ENCODE data around the gene PCDHGA10.

PCDHGA10 gene

GRCh38 chr5:141399555-141400258, 13.1 kb upstream of the PCDHGA10 start:
- TF ChIP-seq TCF12 (IDR thresholded peaks at IDR 0.05; ENCODE audit: low read depth) (no peak), EGR1 (IDR thresholded peaks at IDR 0.05) (no peak), FOXM1 (IDR thresholded peaks at IDR 0.05; ENCODE audit: borderline replicate concordance, low read depth) (no peak), MAX (IDR thresholded peaks at IDR 0.05) (no peak), REST (IDR thresholded peaks at IDR 0.05; ENCODE audit: low read depth) (no peak), YY1 (IDR thresholded peaks at IDR 0.05; ENCODE audit: low read depth) (no peak), EP300 (IDR thresholded peaks at IDR 0.05; ENCODE audit: borderline replicate concordance) (no peak), NFIC (IDR thresholded peaks at IDR 0.05) (no peak), CEBPB (IDR thresholded peaks at IDR 0.05) (no peak), RAD21 (IDR thresholded peaks at IDR 0.05; ENCODE audit: low read depth) (no peak)

GRCh38 chr5:141402553-141403243, 10.1 kb upstream of the PCDHGA10 start, which contains the start of gene PCDHGA9:
TSS of gene PCDHGA9 (plus strand) at chr5:141402778. CDS start at chr5:141402953, 175 bp downstream.
- peak; percentile 50 for TF ChIP-seq RAD21 (IDR thresholded peaks at IDR 0.05; ENCODE audit: low read depth)
- TF ChIP-seq FOXM1 (IDR thresholded peaks at IDR 0.05; ENCODE audit: borderline replicate concordance, low read depth) = no peak
- no peak for TF ChIP-seq TCF12 (IDR thresholded peaks at IDR 0.05; ENCODE audit: low read depth)
- TF ChIP-seq YY1 (IDR thresholded peaks at IDR 0.05; ENCODE audit: low read depth) = no peak
- TF ChIP-seq ZBTB7A (IDR thresholded peaks at IDR 0.05; ENCODE audit: low read depth) = no peak

GRCh38 chr5:141403387-141403786, 9.4 kb upstream of the PCDHGA10 start:
- TF ChIP-seq CREB1 (IDR thresholded peaks at IDR 0.05; ENCODE audit: low read depth) (no peak), EP300 (IDR thresholded peaks at IDR 0.05; ENCODE audit: borderline replicate concordance) (no peak), TCF12 (IDR thresholded peaks at IDR 0.05; ENCODE audit: low read depth) (no peak), RAD21 (IDR thresholded peaks at IDR 0.05; ENCODE audit: low read depth) (no peak)

- TF ChIP-seq RAD21 (IDR thresholded peaks at IDR 0.05; ENCODE audit: low read depth) = peak; percentile 26; the same call in 1 of the 2 replicates
Observed at GRCh38 chr5:141407790-141408505, 4.8 kb upstream of the PCDHGA10 start, which contains the start of gene PCDHGB6. TSS of gene PCDHGB6 (plus strand) at chr5:141408021. CDS start at chr5:141408203, 182 bp downstream.

GRCh38 chr5:141409598-141410306, 3.0 kb upstream of the PCDHGA10 start:
- TF ChIP-seq MAX (IDR thresholded peaks at IDR 0.05) (no peak), USF1 (IDR thresholded peaks at IDR 0.05) (no peak), NFIC (IDR thresholded peaks at IDR 0.05) (no peak), RAD21 (IDR thresholded peaks at IDR 0.05; ENCODE audit: low read depth) (no peak), EGR1 (IDR thresholded peaks at IDR 0.05) (no peak), TAF1 (IDR thresholded peaks at IDR 0.05; ENCODE audit: low read depth) (no peak), REST (IDR thresholded peaks at IDR 0.05; ENCODE audit: low read depth) (no peak), TCF12 (IDR thresholded peaks at IDR 0.05; ENCODE audit: low read depth) (no peak), CREB1 (IDR thresholded peaks at IDR 0.05; ENCODE audit: low read depth) (no peak), TEAD4 (IDR thresholded peaks at IDR 0.05) (no peak), CEBPB (IDR thresholded peaks at IDR 0.05) (no peak), FOXM1 (IDR thresholded peaks at IDR 0.05; ENCODE audit: borderline replicate concordance, low read depth) (no peak), EP300 (IDR thresholded peaks at IDR 0.05; ENCODE audit: borderline replicate concordance) (no peak), ZBTB7A (IDR thresholded peaks at IDR 0.05; ENCODE audit: low read depth) (no peak), YY1 (IDR thresholded peaks at IDR 0.05; ENCODE audit: low read depth) (no peak)
